Activated gamma-delta T cell treated with anti-CD3 and anti-CD28 coated beads, Interleukin-2, amount 50 U/mL, for 16 hours (primary cell): ENCODE results near the gene PNPLA1.

Experiments used
- DNase-seq: peaks from one replicate; pipeline ENCODE4 v3.0.0-alpha.2; 2020; ENCODE audit warnings: low read depth

Gene PNPLA1

GRCh38 chr6:36315921-36316320, 46.1 kb downstream of the PNPLA1 start:
- no peak for DNase-seq

DNA sequence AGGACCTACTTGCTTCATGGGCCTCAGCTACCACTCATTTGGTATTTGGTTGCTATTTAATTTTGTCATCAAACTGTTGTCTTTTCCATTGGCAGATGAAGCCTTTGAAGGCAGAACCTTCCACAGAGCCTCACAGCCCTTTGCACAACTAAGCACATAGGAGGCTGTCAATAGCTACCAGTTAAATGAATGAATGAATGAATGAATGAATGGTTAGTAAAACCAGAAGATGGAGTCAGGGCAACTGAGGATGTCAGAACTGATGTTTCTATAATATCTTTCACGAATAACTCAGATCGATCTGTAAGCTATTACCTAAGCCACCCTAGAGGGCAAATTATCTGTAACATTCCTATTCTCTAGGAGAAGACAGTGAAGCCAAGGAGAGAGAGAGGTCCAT, 47.8 kb downstream of the PNPLA1 start:
- DNase-seq, result no peak

GRCh38 chr6:36318690-36319435, 49.0 kb downstream of the PNPLA1 start:
- DNase-seq, result no peak

GRCh38 chr6:36319436-36319762, 49.5 kb downstream of the PNPLA1 start:
- no peak for DNase-seq

- DNase-seq, result no peak
Observed at GRCh38 chr6:36319821-36320220, 50.0 kb downstream of the PNPLA1 start.

GRCh38 chr6:36320475-36320874, 50.6 kb downstream of the PNPLA1 start:
- DNase-seq, result no peak

- DNase-seq, result no peak
Observed at GRCh38 chr6:36322591-36322990, 52.7 kb downstream of the PNPLA1 start.

DNA sequence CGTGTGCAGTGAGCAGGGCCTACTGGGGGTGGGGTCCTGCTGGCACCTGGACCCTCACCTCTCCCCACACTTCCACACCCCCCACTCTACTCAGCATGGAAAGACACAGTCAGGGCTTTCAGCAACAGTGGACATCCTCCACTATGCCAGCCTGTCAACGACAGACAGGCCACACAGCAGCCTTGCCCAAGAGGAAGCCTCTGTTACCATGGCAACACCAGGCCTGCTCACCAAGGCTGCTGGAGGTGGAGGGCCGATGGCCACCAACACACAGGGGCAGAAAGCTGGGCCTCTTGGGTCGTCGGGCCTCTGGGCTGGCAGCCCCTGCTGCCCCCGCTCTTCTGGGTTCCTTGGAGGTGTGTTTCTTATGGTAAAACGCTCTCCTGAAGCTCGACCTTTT, 53.2 kb downstream of the PNPLA1 start:
- no peak for DNase-seq

DNA sequence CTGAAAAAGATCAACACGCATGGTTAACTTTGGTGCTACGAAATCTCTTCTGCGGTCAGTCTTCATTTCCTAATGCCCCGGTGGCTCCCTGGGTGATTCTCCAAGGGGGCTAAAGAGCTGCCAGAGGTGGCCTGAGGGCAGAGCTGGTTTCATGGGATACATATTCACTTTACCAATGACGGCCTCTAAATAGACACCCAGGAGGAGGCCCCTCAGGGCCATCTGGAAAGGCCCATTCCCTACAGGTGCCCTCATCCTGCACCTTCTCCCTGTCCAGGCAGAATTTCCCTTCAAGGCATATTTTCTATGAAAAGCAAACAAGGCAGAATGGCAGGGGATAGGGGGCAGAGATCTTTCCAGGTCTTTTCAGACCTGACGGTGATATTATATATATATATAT, 54.3 kb downstream of the PNPLA1 start:
- DNase-seq, result no peak

DNA sequence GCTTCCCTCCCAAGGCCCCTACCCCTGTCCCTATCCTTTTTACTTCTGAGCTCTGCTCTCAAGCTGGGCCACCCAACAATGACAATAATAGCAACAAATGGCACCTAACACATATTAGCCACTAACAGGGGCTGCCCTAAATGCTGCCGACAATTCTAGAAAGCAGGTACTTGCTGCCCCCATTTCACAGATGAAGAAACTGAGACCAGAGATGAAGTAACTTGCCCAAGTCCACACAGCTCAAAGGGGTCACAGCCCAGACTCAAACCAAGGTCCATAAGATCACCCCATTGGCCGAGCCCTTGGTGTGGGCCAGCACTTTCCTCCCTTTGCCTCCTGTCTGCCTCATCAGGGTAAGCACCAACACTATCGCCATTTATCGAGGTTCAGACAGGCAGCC, 54.9 kb downstream of the PNPLA1 start:
- no peak for DNase-seq

GRCh38 chr6:36326356-36326995, 56.6 kb downstream of the PNPLA1 start:
- no peak for DNase-seq

DNA sequence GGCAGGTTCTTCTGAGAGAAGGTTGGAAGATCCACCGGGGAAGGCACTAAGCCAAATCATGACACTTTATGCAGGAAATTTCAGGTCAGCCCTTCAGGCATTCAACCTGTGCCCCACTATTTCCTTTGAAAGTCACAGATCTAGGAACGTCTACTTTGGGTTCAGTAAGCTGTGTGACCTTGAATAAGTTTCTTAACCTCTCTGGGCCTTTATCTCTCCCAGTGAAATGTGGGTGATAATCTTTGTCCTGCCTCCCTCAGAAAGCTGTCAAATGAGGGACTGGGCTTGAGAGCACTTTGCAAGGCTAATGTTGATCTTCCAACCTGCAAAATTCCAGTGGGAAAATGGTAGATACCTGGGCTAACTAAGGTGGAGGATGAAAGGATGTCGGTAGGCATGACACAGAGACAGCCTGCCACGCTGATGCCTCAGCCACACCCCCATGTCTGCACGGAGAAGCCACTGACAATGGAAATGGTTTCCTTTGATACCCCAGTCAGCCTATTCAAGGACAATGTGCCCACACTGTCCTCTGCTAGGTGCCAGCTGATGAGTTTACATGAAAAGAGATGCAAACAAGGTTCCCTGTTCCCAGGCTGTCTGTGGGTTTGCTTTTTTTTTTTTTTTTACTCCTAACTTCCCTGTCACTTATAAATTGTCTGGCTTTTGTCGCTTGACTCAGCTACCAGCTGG, 57.5 kb downstream of the PNPLA1 start:
- no peak for DNase-seq

- no peak for DNase-seq
Observed at GRCh38 chr6:36327919-36328236, 58.0 kb downstream of the PNPLA1 start.

GRCh38 chr6:36328600-36328999, 58.7 kb downstream of the PNPLA1 start:
- no peak for DNase-seq

DNA sequence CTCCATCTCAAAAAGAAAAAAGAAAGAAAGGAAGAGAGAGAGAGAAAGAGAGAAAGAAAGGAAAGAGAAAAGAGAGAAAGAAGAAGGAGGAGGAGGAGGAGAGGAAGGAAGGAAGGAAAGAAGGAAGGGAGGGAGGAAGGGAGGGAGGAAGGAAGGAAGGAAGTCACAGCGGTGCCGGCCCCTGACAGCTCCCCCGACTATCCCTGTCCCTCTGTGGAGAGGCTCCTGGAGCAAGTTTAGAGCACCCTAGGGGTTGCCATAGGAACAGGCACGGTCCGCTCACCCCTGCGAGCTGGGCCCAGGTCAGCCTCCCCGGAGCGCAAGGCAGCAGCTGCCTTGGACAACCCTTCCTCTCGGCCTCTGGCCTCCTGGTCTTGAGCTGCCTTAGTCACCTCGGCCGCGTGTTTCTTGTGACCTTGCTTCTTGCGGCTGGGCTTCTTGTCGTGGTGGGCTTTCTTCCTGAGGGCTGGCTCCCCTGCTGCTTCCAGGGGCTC, 60.0 kb downstream of the PNPLA1 start:
- DNase-seq, result no peak

DNA sequence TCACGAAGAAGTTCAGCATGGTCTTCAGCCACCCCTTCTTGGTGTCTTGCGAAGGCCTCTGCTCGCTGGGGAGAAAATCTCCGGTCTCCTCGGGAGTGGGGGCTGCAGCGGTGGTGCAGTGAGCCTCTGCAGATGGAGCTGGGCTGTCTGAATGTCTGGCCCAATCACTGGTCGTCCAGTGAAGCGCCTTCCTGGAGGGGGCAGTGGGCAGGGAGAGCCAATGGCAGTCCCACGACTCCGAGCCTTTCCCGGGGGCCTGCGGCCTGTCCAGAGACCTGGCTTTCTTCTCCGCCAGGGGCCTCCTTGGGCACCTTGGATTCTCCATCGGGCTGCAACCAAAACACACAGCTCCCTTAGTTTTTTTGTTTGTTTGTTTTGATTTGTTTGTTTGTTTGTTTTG, 60.5 kb downstream of the PNPLA1 start:
- DNase-seq, result no peak

GRCh38 chr6:36331381-36331780, 61.5 kb downstream of the PNPLA1 start:
- no peak for DNase-seq

GRCh38 chr6:36333171-36333895, 63.5 kb downstream of the PNPLA1 start:
- no peak for DNase-seq

GRCh38 chr6:36333931-36334725, 64.3 kb downstream of the PNPLA1 start:
- DNase-seq, result no peak

- no peak for DNase-seq
Observed at GRCh38 chr6:36334832-36335459, 65.1 kb downstream of the PNPLA1 start.

GRCh38 chr6:36335465-36336207, 65.8 kb downstream of the PNPLA1 start:
- DNase-seq, result no peak
